Hematopoietic multipotent progenitor cell treated with erythropoietin and hydrocortisone succinate and interleukin-3 and kit ligand, for 17 days (in vitro differentiated cells): Measurements from ENCODE around the gene C6orf132.
"Not testable (repeated sequence)": the region's sequence is repeated elsewhere in the genome, so short reads cannot be mapped to it uniquely, and the experiment has no call there.

Experiments used
- DNase-seq: peaks from one replicate; pipeline ENCODE4 v3.0.0-alpha.2; 2015; ENCODE audit warnings: low spot score

C6orf132 gene

GRCh38 chr6:42159431-42160024, 17.1 kb upstream of the C6orf132 start:
- no peak for DNase-seq

GRCh38 chr6:42158631-42159030, 16.2 kb upstream of the C6orf132 start:
- no peak for DNase-seq

GRCh38 chr6:42158011-42158410, 15.6 kb upstream of the C6orf132 start:
- DNase-seq = no peak

GRCh38 chr6:42156638-42157037, 14.2 kb upstream of the C6orf132 start:
- DNase-seq = no peak

GRCh38 chr6:42155293-42155692, 12.9 kb upstream of the C6orf132 start:
- no peak for DNase-seq

- no peak for DNase-seq
Observed at GRCh38 chr6:42154461-42155209, 12.2 kb upstream of the C6orf132 start.

- DNase-seq = no peak
Observed at GRCh38 chr6:42153921-42154320, 11.5 kb upstream of the C6orf132 start.

GRCh38 chr6:42152528-42153213, 10.3 kb upstream of the C6orf132 start:
- DNase-seq = not testable (repeated sequence)

- DNase-seq = no peak
Observed at GRCh38 chr6:42152024-42152423, 9.6 kb upstream of the C6orf132 start.

GRCh38 chr6:42150254-42150653, 7.8 kb upstream of the C6orf132 start:
- no peak for DNase-seq

GRCh38 chr6:42148058-42148457, 5.6 kb upstream of the C6orf132 start:
- no peak for DNase-seq

- DNase-seq = no peak
Observed at GRCh38 chr6:42147138-42147562, 4.7 kb upstream of the C6orf132 start.

GRCh38 chr6:42141603-42142117, 760 bp downstream of the C6orf132 start:
- no peak for DNase-seq

- DNase-seq = no peak
Observed at GRCh38 chr6:42140756-42141602, 1.4 kb downstream of the C6orf132 start.

- no peak for DNase-seq
Observed at GRCh38 chr6:42140032-42140431, 2.4 kb downstream of the C6orf132 start.

- DNase-seq = no peak
Observed at GRCh38 chr6:42138630-42139619, 3.5 kb downstream of the C6orf132 start.

- DNase-seq = no peak
Observed at GRCh38 chr6:42138190-42138589, 4.2 kb downstream of the C6orf132 start.

GRCh38 chr6:42137194-42137753, 5.1 kb downstream of the C6orf132 start:
- no peak for DNase-seq

- no peak for DNase-seq
Observed at GRCh38 chr6:42136508-42137193, 5.8 kb downstream of the C6orf132 start.

GRCh38 chr6:42135722-42136121, 6.7 kb downstream of the C6orf132 start:
- no peak for DNase-seq
